Measurements from ENCODE around the gene EFNA2. TPM values are rescaled to one million over a fixed set of nuclear protein-coding genes. Genes with fewer than 3 reads are reported as not detected.

Gene EFNA2
- total RNA-seq, 1 donor from 2014 or later: 2.6 TPM

DNA sequence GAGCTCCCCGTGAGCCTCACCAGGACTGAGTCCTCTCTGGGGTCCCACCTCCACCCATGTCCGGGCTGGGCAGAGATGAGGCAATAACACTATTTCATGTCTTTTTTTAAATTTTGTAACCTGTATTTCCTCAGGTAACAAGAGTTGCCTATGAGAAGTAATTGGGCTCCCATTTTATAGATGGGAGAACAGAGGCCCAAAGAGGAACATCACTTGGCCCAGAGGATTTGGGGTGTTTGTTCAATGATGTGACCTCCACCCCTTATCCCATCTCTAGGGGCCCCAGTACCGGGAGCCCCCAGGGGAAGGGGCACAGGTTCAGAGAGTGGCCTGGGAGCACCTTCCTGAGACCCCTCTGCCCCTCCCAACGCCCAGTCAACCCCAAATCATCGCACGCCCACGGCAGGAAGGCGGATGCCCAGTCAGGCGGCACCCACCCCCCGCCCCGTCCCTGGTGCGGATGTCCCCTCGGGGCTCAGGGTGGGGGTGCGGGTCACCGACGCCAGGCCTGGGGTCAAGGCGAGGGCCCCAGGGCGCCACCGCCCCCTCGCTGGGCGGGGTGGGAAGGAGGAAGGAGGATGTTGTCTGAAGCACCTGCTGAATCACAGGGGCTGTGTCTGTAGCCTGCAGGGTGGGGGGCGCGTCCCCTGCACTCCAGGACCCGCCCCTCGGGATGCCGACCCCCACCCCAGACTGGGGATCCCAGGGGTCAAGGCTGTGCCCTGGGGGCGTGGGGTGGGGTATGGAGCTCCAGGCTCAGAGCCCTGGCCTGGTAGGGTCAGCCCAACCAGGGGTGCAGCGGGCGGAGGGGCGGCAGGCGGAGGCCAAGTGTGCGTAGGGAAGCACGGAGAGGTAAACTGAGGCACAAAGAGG is 25.6 kb upstream of the EFNA2 start:
- no peak for DNase-seq (ENCODE audit: extremely low read depth, low read depth, low spot score)

DNA sequence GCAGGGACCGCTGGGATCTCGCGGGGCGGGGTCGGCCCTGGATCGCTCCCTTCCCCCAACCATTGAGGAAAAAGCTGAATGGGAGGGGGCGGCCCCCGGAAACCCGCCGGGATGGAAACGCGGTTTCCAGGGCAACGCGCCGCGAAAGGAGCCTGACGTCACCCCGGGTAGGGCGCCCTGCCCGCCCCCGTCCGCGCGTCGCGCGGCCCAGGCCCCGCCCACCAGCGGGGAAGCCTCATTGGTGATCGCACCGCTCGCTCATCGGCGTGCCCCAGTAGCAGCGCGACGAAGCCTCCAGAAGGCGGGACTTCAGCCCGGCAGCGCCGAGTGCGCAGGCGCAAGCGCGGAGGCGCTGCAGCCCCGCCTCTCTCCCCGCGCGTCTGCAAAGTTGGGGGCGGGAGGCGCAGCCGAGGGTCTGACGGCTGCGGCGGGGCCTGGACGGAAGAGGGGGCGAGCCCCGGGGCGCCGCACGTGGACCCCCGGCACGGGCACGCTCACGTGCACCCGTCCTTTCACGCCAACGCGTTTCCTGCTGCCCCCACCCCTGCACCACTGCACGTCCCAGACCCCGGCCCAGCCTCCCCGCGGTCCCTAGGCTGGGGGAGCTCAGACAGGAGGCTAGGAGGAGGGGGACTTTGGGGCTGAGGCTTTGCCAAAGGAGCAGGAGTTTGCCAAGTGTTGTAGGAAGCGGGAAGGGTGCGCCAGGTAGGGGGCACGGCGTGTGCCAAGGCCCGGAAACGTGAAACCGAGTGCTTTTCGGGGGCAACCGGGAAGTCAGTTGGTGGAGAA is 24.7 kb upstream of the EFNA2 start:
- DNase-seq (ENCODE audit: extremely low read depth, low read depth, low spot score): no peak

DNA sequence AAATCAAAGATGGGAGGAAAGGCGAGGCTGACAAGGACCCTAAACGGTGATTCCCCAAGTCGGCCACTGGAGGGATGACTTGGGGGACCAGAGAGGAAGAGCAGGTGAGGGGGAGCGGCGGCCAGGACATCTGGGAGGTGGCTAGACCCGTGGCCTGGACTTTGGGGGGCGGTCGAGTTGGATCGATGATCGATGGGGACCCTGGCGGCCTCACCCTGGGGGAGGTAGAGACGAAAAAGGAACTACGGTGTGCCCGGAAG is 24.2 kb upstream of the EFNA2 start:
- no peak for DNase-seq (ENCODE audit: extremely low read depth, low read depth, low spot score)

- no peak for DNase-seq (ENCODE audit: extremely low read depth, low read depth, low spot score)
Measured at GRCh38 chr19:1261798-1262622, 23.7 kb upstream of the EFNA2 start.

DNA sequence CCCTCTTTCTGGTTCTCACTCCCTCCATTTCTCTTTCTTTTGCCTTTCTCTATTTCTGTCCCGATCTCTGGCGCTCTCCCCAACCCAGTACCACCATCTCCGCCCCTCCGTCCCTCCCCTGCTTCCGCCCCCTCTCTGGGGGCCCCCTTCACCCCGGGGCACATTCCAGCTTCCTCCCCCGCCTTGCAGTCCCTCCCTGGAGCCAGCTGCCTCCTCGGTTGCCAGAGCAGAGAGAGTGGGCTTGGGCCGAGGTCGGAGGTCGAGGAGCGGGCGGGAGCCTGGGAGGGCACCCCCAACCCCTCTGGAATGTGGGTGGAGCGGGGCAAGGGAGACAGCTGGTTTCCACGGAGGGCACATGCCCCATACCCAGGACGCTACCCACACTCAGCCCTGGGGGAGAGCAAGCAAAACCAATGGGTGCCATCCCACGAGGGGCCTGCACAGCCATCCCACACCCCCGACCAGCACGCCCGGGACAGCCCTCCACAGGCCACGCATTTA is 23.0 kb upstream of the EFNA2 start:
- no peak for DNase-seq (ENCODE audit: extremely low read depth, low read depth, low spot score)

- no peak for DNase-seq (ENCODE audit: extremely low read depth, low read depth, low spot score)
Measured at GRCh38 chr19:1263188-1263587, 22.5 kb upstream of the EFNA2 start.

GRCh38 chr19:1264801-1265614 is 20.7 kb upstream of the EFNA2 start:
- no peak for DNase-seq (ENCODE audit: extremely low read depth, low read depth, low spot score)

DNA sequence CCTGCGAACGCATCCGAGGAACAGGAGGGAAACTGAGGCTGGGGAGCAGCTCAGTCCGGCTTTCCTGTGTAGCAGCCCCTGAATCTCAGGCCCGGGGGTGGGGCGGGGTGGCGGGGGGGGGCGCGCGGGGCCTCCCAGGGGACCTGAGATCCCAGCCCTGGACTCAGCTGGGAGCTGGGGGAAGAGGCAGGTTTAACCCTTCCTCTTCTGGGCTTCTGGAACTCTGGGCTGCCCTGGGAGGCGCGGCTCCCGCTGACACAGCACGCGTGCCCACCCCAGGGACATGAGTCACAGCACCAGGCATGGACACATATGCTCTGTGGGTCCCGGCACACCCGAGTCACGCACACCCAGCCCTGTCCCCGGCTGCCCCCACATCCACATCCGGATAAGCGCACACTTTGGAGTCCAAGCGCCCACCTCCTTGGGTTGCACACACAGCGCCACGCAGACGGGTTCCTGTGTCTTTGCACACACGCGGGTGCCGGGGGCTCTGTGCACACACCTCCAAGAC is 20.0 kb upstream of the EFNA2 start:
- no peak for DNase-seq (ENCODE audit: extremely low read depth, low read depth, low spot score)

GRCh38 chr19:1266129-1266915 is 19.4 kb upstream of the EFNA2 start:
- no peak for DNase-seq (ENCODE audit: extremely low read depth, low read depth, low spot score)

DNA sequence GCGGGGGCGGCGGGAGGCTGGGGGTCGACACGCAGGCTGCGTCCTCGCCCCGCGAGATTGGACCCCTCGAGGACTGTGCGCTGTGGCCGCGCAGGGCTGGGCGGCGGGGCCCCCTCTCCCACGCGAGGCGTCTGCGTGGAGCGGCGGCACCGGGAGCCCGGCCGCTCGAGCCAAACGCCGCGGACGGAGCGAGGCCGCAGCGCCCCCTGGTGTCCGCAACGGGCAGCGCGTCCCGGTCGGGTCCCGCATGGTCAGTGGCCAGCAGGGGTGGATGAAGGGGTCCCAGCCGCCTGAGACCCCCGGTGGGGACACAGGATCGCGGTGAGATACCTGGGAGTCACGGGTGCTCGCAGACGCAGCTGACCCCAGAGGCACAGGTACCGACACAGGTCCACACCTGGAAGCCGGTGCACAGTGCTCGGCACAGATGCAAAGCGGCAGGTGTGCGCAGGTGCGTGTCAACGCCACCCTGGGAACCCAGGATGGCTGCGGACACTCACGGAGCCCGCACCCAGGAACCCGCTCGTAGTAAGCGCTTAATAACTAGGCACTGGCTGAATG is 18.7 kb upstream of the EFNA2 start:
- no peak for DNase-seq (ENCODE audit: extremely low read depth, low read depth, low spot score)

- DNase-seq (ENCODE audit: extremely low read depth, low read depth, low spot score): no peak
Measured at GRCh38 chr19:1267477-1268225, 18.0 kb upstream of the EFNA2 start.

- DNase-seq (ENCODE audit: extremely low read depth, low read depth, low spot score): no peak
Measured at GRCh38 chr19:1268226-1269064, 17.2 kb upstream of the EFNA2 start.

GRCh38 chr19:1269065-1269477 is 16.6 kb upstream of the EFNA2 start, which contains the start of gene CIRBP:
Gene CIRBP (plus strand): TSS chr19:1269332. CDS start chr19:1270934, 1,602 bp downstream.
- DNase-seq (ENCODE audit: extremely low read depth, low read depth, low spot score): no peak

DNA sequence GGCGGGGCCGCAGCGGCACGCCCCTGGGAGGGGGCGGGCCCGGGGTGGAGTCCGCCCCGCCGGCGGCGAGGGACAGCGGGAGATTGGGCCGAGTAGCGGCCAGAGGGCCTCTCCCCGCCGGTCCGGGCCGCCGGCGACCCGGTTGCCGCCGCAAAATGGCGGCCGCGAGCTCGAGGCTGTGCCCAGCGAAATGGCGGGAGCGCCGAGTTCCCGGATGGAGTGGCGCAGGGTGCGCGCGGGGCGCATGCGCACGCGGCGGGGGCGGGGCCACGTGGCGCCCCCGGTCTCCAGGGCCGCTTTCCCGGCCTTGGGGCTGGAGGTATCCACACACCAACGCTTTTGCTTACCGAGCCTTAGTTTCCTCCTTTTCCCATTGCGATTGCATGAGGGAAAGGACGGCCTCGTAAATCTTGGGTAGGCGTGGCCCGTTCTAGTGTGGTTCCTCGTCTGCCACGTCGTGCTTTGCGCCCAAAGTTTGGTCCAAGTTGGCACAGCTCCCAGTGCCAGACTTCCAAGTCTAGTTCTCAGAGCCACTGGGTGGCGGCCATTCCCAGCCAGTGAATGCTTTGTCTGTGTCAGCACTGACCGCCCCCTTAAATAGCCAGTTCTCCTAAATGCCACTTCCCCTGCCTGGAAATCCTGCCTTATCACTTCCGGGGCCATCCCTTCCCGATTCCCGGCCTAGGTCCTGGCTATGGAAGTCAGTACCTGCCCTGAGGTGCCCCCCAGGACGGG is 16.0 kb upstream of the EFNA2 start:
- no peak for DNase-seq (ENCODE audit: extremely low read depth, low read depth, low spot score)

DNA sequence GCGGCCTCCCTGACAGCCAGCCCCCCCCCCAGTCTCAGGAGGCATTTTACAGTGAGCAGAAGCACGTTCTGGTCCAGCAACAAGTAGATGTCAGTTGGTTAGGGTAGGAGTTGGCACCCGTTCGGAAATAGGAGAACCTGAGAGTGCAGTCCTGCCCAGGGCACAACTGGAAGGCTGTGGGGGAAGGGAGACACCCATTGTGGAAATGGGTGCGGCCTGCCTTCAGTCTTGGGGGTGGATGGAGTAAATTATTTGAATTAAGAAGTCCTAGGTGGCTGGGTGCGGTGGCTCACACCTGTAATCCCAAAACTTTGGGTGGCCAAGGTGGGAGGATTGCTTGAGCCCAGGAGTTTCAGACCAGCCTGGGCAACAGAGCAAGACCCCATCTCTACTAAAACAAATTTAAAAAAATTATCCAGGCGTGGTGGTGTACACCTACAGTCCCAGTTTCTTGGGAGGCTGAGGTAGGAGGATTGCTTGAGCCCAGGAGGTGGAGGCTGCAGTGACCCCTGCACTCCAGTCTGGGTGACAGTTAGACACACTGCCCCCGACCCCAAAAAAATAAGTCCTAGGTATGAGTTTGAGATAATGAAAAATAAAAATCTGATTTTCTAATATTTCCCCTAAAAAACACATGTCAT is 15.3 kb upstream of the EFNA2 start:
- DNase-seq (ENCODE audit: extremely low read depth, low read depth, low spot score): no peak

DNA sequence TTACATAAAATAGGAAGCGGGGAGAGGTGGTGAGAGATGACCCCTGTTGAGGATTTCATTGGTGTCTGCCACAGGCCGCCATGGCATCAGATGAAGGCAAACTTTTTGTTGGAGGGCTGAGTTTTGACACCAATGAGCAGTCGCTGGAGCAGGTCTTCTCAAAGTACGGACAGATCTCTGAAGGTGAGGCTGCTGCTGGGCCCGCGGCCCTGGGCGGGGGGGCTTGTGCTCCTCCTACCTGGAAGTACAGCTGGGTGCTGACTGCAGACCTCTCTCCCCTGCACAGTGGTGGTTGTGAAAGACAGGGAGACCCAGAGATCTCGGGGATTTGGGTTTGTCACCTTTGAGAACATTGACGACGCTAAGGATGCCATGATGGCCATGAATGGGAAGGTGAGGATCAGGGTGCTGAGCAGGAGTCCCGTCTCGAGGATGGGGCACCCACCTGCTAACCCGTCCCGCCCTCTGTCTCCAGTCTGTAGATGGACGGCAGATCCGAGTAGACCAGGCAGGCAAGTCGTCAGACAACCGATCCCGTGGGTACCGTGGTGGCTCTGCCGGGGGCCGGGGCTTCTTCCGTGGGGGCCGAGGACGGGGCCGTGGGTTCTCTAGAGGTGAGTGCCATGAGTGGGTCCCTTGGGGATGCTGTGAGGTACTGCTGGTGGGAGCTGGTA is 14.7 kb upstream of the EFNA2 start:
- no peak for DNase-seq (ENCODE audit: extremely low read depth, low read depth, low spot score)
